Retinal pigment epithelial cell (primary cell): ENCODE results near the gene CYTH1.

Source experiments
- DNase-seq: peaks from one replicate; pipeline ENCODE4 v3.0.0-alpha.2; 2010; ENCODE audit warnings: low read depth
- H3K4me3 ChIP-seq: 2 replicates; pipeline ENCODE4 v1.5.1; 2011; ENCODE audit warnings: mild to moderate bottlenecking, low read length, control low read depth, moderate library complexity
- CTCF ChIP-seq: conservative IDR thresholded peaks from 2 replicates; pipeline ENCODE4 v1.5.1; 2011; ENCODE audit warnings: low read depth, low read length, control low read depth, inconsistent platforms

Gene CYTH1

GRCh38 chr17:78723001-78723796 is 58.9 kb downstream of the CYTH1 start:
- peak overlapping the region; percentile 49 for H3K4me3 ChIP-seq
- TF ChIP-seq CTCF = no peak
- DNase-seq = no peak

GRCh38 chr17:78722246-78722761 is 59.8 kb downstream of the CYTH1 start:
- no peak for TF ChIP-seq CTCF
- no peak for DNase-seq
- H3K4me3 ChIP-seq = no peak overlapping the region

- no peak for TF ChIP-seq CTCF
- no peak overlapping the region for H3K4me3 ChIP-seq
- no peak for DNase-seq
Observed at GRCh38 chr17:78719630-78720298, 62.3 kb downstream of the CYTH1 start.

- DNase-seq = no peak
- no peak overlapping the region for H3K4me3 ChIP-seq
- TF ChIP-seq CTCF = no peak
Observed at GRCh38 chr17:78718575-78719208, 63.4 kb downstream of the CYTH1 start.

GRCh38 chr17:78717431-78717980 is 64.6 kb downstream of the CYTH1 start:
- peak overlapping the region; percentile 55 for H3K4me3 ChIP-seq
- TF ChIP-seq CTCF = no peak
- DNase-seq = no peak

GRCh38 chr17:78716814-78717393 is 65.2 kb downstream of the CYTH1 start:
- peak overlapping the region; percentile 55 for H3K4me3 ChIP-seq
- DNase-seq = no peak
- no peak for TF ChIP-seq CTCF
